ENCODE measurements around the gene KSR1. TPM values are rescaled to one million over a fixed set of nuclear protein-coding genes. Genes with fewer than 3 reads are reported as not detected.

The KSR1 gene
- total RNA-seq, 1 donor from 2014 or later: 90.2 TPM

- no peak for FAIRE-seq
- Mint-ChIP-seq H3K4me3 (ENCODE audit: unreplicated experiment) (no peak overlapping the region), H3K4me1 (ENCODE audit: low read depth, unreplicated experiment) (peaks cover 18% of the 10 kb centered on the region), H3K27me3 (ENCODE audit: low read depth, unreplicated experiment) (no peaks in the 10 kb centered on the region), H3K36me3 (ENCODE audit: low read depth, unreplicated experiment) (peaks cover 7% of the 10 kb centered on the region), H3K9me3 (ENCODE audit: unreplicated experiment) (no peaks in the 10 kb centered on the region), H3K27ac (ENCODE audit: unreplicated experiment) (peak overlapping the region; percentile 58)
- no peaks in the 10 kb centered on the region for H3K27me3 ChIP-seq (ENCODE audit: insufficient read depth, low read length)
- no peak for DNase-seq (ENCODE audit: low read depth)
- peaks cover 86% of the 10 kb centered on the region for H3K79me2 ChIP-seq (ENCODE audit: insufficient read depth, low read length)
- TF ChIP-seq EZH2 (IDR thresholded peaks at IDR 0.05; ENCODE audit: insufficient read depth, low read length): no peak
- TF ChIP-seq CTCF (IDR thresholded peaks at IDR 0.05; ENCODE audit: insufficient read depth, low read depth, low read length): no peak
- no peak overlapping the region for H3K9ac ChIP-seq (ENCODE audit: low read length)
- H2AFZ ChIP-seq (ENCODE audit: low read depth, low read length): no peak overlapping the region
- no peak overlapping the region for H3K27ac ChIP-seq (ENCODE audit: low read depth, low read length)
- no peak overlapping the region for H3K4me2 ChIP-seq (ENCODE audit: low read length)
- no peaks in the 10 kb centered on the region for H3K4me1 ChIP-seq (ENCODE audit: insufficient read depth, low read length)
- no peaks in the 10 kb centered on the region for H3K36me3 ChIP-seq (ENCODE audit: insufficient read depth, low read length)
- H4K20me1 ChIP-seq (ENCODE audit: insufficient read depth, low read length): peaks cover 84% of the 10 kb centered on the region
- H3K4me3 ChIP-seq (ENCODE audit: insufficient read depth, low read depth, low read length): no peak overlapping the region
- no peaks in the 10 kb centered on the region for H3K9me3 ChIP-seq (ENCODE audit: insufficient read depth, low read depth, low read length)
Measured at GRCh38 chr17:27518545-27519521, 62.6 kb downstream of the KSR1 start.

- H3K4me3 ChIP-seq (ENCODE audit: insufficient read depth, low read depth, low read length): no peak overlapping the region
- H3K27me3 ChIP-seq (ENCODE audit: insufficient read depth, low read length): no peaks in the 10 kb centered on the region
- TF ChIP-seq CTCF (IDR thresholded peaks at IDR 0.05; ENCODE audit: insufficient read depth, low read depth, low read length) (no peak), EZH2 (IDR thresholded peaks at IDR 0.05; ENCODE audit: insufficient read depth, low read length) (no peak)
- no peaks in the 10 kb centered on the region for H3K9me3 Mint-ChIP-seq (ENCODE audit: unreplicated experiment)
- peaks cover 11% of the 10 kb centered on the region for H3K36me3 Mint-ChIP-seq (ENCODE audit: low read depth, unreplicated experiment)
- FAIRE-seq: no peak
- peaks cover 87% of the 10 kb centered on the region for H4K20me1 ChIP-seq (ENCODE audit: insufficient read depth, low read length)
- no peaks in the 10 kb centered on the region for H3K9me3 ChIP-seq (ENCODE audit: insufficient read depth, low read depth, low read length)
- DNase-seq (ENCODE audit: low read depth): no peak
- H3K4me1 Mint-ChIP-seq (ENCODE audit: low read depth, unreplicated experiment): peaks cover 22% of the 10 kb centered on the region
- H3K27ac Mint-ChIP-seq (ENCODE audit: unreplicated experiment): peak overlapping the region; percentile 58
- H2AFZ ChIP-seq (ENCODE audit: low read depth, low read length): no peak overlapping the region
- H3K79me2 ChIP-seq (ENCODE audit: insufficient read depth, low read length): peaks cover 87% of the 10 kb centered on the region
- no peak overlapping the region for H3K27ac ChIP-seq (ENCODE audit: low read depth, low read length)
- H3K9ac ChIP-seq (ENCODE audit: low read length): no peak overlapping the region
- no peak overlapping the region for H3K4me2 ChIP-seq (ENCODE audit: low read length)
- no peak overlapping the region for H3K4me3 Mint-ChIP-seq (ENCODE audit: unreplicated experiment)
- no peaks in the 10 kb centered on the region for H3K4me1 ChIP-seq (ENCODE audit: insufficient read depth, low read length)
- H3K27me3 Mint-ChIP-seq (ENCODE audit: low read depth, unreplicated experiment): no peaks in the 10 kb centered on the region
- no peaks in the 10 kb centered on the region for H3K36me3 ChIP-seq (ENCODE audit: insufficient read depth, low read length)
Measured at GRCh38 chr17:27519550-27519949, 63.3 kb downstream of the KSR1 start.
